Measurements from ENCODE around the gene CSNK1G3. TPM values are rescaled to one million over a fixed set of nuclear protein-coding genes. Genes with fewer than 3 reads are reported as not detected.

CSNK1G3 gene
- total RNA-seq, 1 experiment from 2014 or later, result 40.8 TPM

DNA sequence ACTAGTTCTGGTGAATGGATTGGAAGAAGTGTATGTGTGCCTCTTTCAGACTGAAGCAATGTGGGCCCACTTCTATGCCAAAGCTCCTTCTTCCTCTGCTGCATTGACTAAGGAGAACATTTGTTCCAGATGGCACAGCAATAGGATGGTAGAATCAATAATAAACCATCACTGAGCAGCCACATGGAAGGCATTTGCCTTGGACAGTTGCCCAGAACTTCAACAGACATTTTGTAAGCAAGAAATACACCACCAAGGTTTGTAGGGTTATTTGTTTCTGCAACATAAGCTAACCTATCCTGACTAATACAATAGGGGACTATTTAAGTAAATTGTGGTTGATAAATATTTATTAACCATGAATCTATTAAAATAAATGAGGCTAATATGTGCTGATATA lies 37.7 kb upstream of the CSNK1G3 start:
- in situ Hi-C loops (cut with HindIII; ENCODE audit: low pct_unique_long_range_greater_than_20kb, low sequenced_read_pairs), result no loop called here
- H3K4me1 ChIP-seq (ENCODE audit: control insufficient read depth, insufficient read depth, low read length), result no peaks in the 10 kb centered on the region
- no peak overlapping the region for H3K27ac ChIP-seq (ENCODE audit: low read length)
- ChIA-PET CTCF (no interaction called here), POLR2A (no interaction called here)
- H3K4me3 ChIP-seq (ENCODE audit: low read depth in 2 of 2, low read length in 2 of 2), result no peak overlapping the region
- intact Hi-C loops (cut with micrococcal nuclease; ENCODE audit: unreplicated experiment), result no loop called here
- no peaks in the 10 kb centered on the region for H3K9me3 ChIP-seq (ENCODE audit: control insufficient read depth, insufficient read depth, low read depth, low read length)
- peaks cover 2% of the 10 kb centered on the region; the same call in 1 of the 2 replicates for H3K27me3 ChIP-seq (ENCODE audit: control insufficient read depth, insufficient read depth, low read length)
- ATAC-seq, result no peak
- BruUV-seq (replicated peaks), result no TSS peak
- no peaks in the 10 kb centered on the region for H3K36me3 ChIP-seq (ENCODE audit: control insufficient read depth, insufficient read depth, low read length)
- DNase-seq (ENCODE audit: low read depth, low spot score), result no peak
- TF ChIP-seq TCF7L2 (IDR thresholded peaks at IDR 0.05; ENCODE audit: low read depth, low read length), result no peak
- TF ChIP-seq, protein P1, sequence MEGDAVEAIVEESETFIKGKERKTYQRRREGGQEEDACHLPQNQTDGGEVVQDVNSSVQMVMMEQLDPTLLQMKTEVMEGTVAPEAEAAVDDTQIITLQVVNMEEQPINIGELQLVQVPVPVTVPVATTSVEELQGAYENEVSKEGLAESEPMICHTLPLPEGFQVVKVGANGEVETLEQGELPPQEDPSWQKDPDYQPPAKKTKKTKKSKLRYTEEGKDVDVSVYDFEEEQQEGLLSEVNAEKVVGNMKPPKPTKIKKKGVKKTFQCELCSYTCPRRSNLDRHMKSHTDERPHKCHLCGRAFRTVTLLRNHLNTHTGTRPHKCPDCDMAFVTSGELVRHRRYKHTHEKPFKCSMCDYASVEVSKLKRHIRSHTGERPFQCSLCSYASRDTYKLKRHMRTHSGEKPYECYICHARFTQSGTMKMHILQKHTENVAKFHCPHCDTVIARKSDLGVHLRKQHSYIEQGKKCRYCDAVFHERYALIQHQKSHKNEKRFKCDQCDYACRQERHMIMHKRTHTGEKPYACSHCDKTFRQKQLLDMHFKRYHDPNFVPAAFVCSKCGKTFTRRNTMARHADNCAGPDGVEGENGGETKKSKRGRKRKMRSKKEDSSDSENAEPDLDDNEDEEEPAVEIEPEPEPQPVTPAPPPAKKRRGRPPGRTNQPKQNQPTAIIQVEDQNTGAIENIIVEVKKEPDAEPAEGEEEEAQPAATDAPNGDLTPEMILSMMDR (IDR thresholded peaks at IDR 0.05), result no peak
- TF ChIP-seq SIN3A (IDR thresholded peaks at IDR 0.05; ENCODE audit: borderline replicate concordance, insufficient read depth, low read depth, low read length), result no peak
- no peak for TF ChIP-seq POLR2AphosphoS5 (IDR thresholded peaks at IDR 0.05; ENCODE audit: low read depth, low read length)
- TF ChIP-seq, protein P2, sequence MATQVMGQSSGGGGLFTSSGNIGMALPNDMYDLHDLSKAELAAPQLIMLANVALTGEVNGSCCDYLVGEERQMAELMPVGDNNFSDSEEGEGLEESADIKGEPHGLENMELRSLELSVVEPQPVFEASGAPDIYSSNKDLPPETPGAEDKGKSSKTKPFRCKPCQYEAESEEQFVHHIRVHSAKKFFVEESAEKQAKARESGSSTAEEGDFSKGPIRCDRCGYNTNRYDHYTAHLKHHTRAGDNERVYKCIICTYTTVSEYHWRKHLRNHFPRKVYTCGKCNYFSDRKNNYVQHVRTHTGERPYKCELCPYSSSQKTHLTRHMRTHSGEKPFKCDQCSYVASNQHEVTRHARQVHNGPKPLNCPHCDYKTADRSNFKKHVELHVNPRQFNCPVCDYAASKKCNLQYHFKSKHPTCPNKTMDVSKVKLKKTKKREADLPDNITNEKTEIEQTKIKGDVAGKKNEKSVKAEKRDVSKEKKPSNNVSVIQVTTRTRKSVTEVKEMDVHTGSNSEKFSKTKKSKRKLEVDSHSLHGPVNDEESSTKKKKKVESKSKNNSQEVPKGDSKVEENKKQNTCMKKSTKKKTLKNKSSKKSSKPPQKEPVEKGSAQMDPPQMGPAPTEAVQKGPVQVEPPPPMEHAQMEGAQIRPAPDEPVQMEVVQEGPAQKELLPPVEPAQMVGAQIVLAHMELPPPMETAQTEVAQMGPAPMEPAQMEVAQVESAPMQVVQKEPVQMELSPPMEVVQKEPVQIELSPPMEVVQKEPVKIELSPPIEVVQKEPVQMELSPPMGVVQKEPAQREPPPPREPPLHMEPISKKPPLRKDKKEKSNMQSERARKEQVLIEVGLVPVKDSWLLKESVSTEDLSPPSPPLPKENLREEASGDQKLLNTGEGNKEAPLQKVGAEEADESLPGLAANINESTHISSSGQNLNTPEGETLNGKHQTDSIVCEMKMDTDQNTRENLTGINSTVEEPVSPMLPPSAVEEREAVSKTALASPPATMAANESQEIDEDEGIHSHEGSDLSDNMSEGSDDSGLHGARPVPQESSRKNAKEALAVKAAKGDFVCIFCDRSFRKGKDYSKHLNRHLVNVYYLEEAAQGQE (IDR thresholded peaks at IDR 0.05; ENCODE audit: insufficient read depth in 1 of 2, low read depth in 2 of 2, low read length in 1 of 2), result no peak

DNA sequence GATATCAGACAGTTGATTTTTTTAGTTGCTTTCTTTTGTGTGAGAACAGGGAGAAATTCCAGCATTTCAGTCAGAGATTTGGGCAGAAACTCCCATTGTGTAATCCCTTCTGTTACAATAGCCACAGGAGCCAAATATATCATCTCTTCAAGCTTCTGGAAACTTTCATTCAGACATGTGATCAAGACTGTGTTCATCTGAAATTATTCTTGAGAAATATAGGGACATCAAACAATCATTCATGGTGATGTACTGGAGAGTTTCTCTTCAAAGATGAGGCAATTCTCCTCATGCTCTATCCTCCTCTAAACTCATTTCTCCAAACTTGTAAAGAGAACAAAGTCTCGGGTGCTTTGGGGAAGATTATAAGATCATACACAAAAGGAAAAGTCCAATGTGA lies 35.2 kb upstream of the CSNK1G3 start:
- Histone ChIP-seq H3K4me1 (ENCODE audit: control insufficient read depth, insufficient read depth, low read length) (no peaks in the 10 kb centered on the region), H3K9me3 (ENCODE audit: control insufficient read depth, insufficient read depth, low read depth, low read length) (no peaks in the 10 kb centered on the region), H3K27ac (ENCODE audit: low read length) (no peak overlapping the region), H3K4me3 (ENCODE audit: low read depth in 2 of 2, low read length in 2 of 2) (no peak overlapping the region), H3K27me3 (ENCODE audit: control insufficient read depth, insufficient read depth, low read length) (peaks cover 2% of the 10 kb centered on the region; the same call in 1 of the 2 replicates), H3K36me3 (ENCODE audit: control insufficient read depth, insufficient read depth, low read length) (no peaks in the 10 kb centered on the region)
- in situ Hi-C loops (cut with HindIII; ENCODE audit: low pct_unique_long_range_greater_than_20kb, low sequenced_read_pairs), result no loop called here
- intact Hi-C loops (cut with micrococcal nuclease; ENCODE audit: unreplicated experiment), result no loop called here
- ChIA-PET POLR2A (no interaction called here), CTCF (no interaction called here)
- TF ChIP-seq, protein P1 (IDR thresholded peaks at IDR 0.05), result no peak
- no peak for TF ChIP-seq SIN3A (IDR thresholded peaks at IDR 0.05; ENCODE audit: borderline replicate concordance, insufficient read depth, low read depth, low read length)
- TF ChIP-seq, protein P2 (IDR thresholded peaks at IDR 0.05; ENCODE audit: insufficient read depth in 1 of 2, low read depth in 2 of 2, low read length in 1 of 2), result no peak
- no peak for TF ChIP-seq POLR2AphosphoS5 (IDR thresholded peaks at IDR 0.05; ENCODE audit: low read depth, low read length)
- no peak for TF ChIP-seq TCF7L2 (IDR thresholded peaks at IDR 0.05; ENCODE audit: low read depth, low read length)
- ATAC-seq (no peak), DNase-seq (ENCODE audit: low read depth, low spot score) (no peak)
- no TSS peak for BruUV-seq (replicated peaks)

Measured in Panc1 (cell line).